Skin epidermis (tissue), 12 donors: Measurements from ENCODE around the gene DNAH9.

Experiments
- H3K27ac ChIP-seq, 21 experiments: fragments of 200-600 bp; sonication (generic) in 11 of 21; one replicate each; pipeline ENCODE4 v1.5.0; 2020; ENCODE audit warnings: mild to moderate bottlenecking in 3 of 21, inconsistent platforms in 2 of 21, moderate library complexity in 2 of 21
- H3K4me3 ChIP-seq, 7 experiments: fragments of 200-600 bp; sonication (generic) in 2 of 7; one replicate each; pipeline ENCODE4 v1.5.0; 2020; ENCODE audit warnings: inconsistent platforms in 2 of 7, mild to moderate bottlenecking in 2 of 7, moderate library complexity in 1 of 7

Gene DNAH9

DNA sequence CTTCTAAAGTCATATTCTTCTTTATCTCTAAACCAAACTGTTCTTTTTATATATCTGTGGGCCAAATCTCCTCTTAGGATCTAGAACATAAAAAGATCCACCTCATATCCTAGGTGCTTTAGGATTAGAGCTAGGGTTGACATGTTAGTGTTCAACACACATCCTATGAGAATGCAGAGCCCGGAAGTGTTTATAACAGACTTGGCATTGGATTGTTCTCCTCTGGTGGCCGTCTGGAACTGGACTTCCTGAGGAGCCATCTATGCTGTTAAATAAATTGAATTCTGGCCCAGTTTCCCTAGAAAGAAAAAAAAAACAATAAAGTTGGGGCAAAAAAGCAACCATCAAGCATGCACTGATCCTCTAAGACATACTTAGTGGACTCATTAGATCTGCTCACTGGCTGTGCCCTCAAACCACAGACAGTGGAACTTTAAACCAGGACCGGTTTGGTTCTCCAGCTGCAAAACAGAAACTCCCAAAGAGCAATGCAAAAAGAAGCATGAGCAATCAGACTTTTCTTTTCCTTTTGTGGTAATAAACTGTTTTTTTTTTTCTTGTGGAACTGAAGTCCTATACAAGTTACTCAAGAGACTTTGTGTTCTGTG is 216.5 kb downstream of the DNAH9 start:
- H3K27ac ChIP-seq = no peak overlapping the region
- no peak overlapping the region for H3K4me3 ChIP-seq

DNA sequence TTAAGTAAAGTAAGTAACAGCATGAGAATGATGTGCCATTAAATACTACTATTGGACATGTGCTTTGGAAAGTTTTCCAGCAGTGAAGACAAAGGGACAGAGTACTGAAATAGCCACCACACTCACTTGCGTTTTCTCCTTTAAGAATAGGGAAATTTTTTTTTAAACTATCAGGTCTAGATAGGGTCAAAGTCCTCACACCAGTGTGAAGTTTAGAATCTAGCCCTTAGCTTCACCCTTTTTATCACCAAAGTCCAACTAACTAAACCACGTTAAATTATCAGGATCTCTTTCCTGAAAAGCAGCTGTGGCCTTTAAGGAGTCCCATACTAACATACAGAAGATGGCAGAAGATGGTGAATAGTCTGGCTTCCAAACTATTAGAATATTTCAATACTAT is 218.1 kb downstream of the DNAH9 start:
- Histone ChIP-seq H3K27ac (no peak overlapping the region), H3K4me3 (no peak overlapping the region)

DNA sequence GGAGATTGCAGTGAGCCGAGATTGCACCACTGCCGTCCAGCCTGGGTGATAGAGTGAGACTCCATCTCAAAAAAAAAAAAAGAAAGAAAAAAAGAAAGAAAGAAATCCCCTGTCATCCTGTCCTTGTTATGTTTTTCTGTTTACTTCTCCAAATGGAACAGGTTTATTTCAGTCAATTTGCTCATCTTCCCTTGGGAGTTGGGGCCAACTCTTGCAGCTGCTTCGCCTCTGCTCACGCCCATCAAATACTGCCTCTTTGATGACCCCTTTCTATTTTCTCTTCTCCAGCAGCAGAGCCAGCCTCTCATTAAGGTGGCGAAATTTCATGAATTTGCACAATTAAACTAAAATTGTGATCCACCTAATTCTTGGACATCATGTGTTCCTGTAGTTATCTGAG is 225.6 kb downstream of the DNAH9 start:
- Histone ChIP-seq H3K4me3 (no peak overlapping the region), H3K27ac (no peak overlapping the region)

DNA sequence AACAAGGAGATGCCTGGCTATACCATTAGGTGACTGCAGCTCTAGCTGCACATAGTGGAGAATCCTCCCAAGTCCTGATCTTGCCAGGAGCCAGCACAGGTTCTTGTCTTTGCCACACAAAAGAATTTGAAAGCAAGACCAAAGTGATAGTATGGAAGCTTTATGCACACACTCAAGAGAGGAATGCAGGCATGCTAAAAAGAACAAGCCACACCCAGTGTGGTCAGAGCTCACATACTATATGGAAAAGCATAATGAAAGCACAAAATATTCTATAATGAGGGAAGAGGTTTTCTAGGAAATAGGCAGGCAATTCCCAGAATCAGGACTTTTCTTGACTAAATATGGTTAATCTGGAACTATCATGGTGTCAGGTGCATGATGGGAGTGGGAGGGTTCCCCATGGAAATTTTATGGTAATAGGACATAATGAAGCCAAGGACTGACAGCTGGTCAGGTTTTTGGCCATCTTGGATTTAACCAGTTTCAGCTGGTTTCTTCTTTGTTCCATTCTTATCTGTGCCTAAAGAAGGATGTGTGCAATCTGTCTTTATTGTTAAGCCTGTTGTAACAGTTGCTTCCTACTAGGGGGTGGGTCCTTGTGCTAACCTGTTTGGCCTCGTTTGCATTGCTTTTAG is 227.4 kb downstream of the DNAH9 start:
- no peak overlapping the region for H3K27ac ChIP-seq
- H3K4me3 ChIP-seq = no peak overlapping the region

DNA sequence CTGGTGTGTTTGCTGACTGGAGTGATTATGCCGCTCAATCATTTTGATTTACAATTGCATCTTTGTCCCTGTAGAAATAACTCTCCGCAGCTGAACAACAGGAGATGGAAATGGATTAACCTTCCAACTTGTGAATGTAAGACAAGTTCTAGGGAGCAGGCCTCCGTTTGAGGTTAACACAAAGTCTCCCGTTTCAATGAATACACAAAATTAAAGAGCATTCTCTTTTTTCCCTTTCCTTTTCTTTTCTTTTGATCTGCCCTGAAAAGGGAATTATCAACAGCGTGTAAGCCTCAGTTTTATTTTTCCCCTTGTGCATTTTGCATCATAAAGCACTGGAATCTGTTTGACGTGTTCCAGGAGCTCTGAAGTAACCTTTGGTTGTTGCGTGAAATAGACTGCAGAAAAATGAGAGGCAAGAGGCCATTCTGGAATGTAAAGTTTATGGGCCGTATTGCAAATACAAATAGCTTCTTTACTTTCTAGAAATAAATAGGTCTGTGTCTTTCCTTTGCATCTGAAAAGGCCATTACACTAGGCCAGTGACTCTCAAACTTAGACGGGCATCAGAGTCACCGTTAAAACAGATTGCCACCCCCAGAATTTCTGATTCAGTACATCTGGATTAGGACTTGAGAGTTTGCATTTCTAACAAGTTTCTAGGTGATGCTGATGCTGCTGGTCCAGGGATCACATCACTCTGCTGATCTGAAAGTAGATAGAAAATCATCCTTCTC is 234.3 kb downstream of the DNAH9 start:
- Histone ChIP-seq H3K4me3 (no peak overlapping the region), H3K27ac (no peak overlapping the region)

DNA sequence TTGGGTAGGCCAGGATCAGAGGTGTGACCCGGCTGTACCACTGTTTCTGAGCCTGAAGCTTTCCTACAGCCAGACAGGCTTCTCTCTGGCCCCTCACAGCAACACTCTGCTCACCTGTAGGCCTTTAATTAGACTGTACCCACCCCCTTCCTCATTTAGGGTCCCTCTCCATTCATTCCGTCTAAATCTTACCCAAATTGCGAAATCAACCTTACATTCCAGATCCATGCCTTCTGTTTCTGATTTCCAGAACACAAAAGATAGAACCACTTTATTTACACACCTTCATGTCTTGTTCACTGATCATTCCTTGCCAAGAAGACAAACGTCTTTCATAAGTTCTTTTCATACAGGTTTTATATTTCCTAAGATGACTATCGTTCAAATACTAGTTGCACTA is 238.2 kb downstream of the DNAH9 start:
- Histone ChIP-seq H3K27ac (no peak overlapping the region), H3K4me3 (no peak overlapping the region)

DNA sequence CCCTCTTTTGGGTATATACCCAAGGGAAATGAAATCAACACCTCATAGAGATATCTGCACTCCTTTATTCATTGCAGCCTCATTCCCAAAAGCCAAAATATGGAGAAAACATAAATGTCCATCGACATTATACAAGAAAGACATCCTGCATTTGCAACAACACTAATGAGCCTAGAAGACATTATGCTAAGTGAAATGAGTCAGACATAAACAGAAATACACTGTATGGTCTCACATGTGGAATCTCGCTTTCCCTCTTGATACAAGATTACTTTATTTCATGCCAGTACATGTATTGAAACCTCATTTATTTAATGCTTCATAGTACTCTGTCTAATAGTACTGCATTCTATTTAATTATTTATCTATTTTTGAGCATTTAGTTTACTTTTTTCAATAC is 241.8 kb downstream of the DNAH9 start:
- no peak overlapping the region for H3K4me3 ChIP-seq
- peak overlapping the region in 1 of 21 experiments; percentile 48 for H3K27ac ChIP-seq

DNA sequence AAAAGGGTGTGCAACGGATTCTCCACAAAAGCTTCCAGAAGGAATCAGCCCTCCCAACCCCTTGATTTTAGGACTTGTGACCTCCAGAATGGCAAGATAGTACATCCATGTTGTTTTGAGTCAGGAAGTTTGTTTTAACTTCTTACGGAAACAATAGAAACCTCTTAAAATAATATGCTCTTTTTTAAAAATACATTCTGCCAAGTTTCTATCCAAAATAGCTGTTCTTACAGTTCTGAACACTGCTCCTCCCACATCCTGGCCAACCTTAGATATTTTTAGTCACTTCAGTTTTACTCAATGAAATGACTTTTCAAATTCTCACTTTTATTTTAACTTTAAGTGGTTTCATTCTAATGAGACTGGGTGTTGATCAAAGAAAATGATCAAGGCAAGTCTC is 242.6 kb downstream of the DNAH9 start:
- H3K4me3 ChIP-seq = no peak overlapping the region
- peak overlapping the region in 4 of 21 experiments; percentile 8 to 48 (median 38) for H3K27ac ChIP-seq

DNA sequence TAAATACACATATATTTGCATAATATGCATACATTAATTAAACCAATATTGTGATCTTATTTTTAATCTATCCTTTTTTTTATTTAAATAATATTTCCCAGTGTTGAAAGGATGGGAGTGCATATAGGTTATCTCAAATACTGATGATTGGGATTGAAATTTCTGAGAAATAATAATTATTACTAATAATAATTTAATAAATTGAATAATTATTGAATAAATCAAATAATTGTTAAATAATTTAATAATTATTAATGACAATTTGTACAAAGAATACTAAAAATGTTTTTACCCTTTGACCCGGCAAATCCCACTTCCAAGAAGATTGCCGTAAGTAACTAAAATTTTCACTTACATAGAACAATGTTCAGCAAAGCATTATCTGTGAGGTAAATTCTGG is 250.1 kb downstream of the DNAH9 start:
- H3K4me3 ChIP-seq = no peak overlapping the region

DNA sequence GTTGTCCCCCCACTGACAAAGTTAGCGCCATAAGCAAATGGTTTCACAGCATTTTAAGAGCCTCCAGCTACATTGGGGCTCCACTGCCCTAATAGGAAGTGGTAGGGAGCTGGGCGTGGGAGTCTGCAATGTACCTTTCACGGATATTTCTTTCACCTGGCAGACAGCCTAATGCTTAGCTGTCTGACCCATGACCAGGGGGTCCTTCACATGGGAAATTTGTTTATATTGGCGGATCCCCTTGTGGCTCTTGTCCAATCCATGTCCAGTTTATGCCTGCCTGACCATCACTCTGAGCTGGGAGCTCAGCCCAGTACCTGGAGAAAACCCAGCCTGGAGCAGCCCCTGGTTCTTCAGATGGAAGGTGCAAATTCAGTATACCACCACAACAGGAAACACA is 254.0 kb downstream of the DNAH9 start:
- H3K4me3 ChIP-seq = no peak overlapping the region

More for the DNA sequence above, 250.1 kb downstream of the DNAH9 start:
- H3K27ac ChIP-seq = no peak overlapping the region

DNA sequence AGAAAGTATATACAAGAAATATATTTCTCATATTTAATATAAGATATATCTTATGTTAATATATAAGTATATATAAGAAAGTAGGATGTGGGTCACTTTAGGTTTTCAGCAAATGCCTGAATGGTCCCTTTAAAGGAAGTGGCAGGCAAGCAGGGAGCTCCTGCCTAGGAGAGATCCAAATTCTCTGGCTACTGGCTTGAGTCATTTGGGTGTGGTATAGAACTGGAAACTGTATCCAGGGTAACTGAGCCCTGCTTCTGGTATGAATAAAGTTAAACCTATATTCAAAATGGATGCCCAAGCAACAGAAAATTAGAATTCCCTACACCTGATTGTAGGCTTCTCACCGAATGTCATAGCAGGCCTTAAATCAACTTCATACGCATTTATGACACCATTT is 254.6 kb downstream of the DNAH9 start:
- H3K4me3 ChIP-seq = no peak overlapping the region
- peak overlapping the region in 18 of 21 experiments; percentile 3 to 78 (median 62) for H3K27ac ChIP-seq

More for the DNA sequence above, 254.0 kb downstream of the DNAH9 start:
- no peak overlapping the region for H3K27ac ChIP-seq

DNA sequence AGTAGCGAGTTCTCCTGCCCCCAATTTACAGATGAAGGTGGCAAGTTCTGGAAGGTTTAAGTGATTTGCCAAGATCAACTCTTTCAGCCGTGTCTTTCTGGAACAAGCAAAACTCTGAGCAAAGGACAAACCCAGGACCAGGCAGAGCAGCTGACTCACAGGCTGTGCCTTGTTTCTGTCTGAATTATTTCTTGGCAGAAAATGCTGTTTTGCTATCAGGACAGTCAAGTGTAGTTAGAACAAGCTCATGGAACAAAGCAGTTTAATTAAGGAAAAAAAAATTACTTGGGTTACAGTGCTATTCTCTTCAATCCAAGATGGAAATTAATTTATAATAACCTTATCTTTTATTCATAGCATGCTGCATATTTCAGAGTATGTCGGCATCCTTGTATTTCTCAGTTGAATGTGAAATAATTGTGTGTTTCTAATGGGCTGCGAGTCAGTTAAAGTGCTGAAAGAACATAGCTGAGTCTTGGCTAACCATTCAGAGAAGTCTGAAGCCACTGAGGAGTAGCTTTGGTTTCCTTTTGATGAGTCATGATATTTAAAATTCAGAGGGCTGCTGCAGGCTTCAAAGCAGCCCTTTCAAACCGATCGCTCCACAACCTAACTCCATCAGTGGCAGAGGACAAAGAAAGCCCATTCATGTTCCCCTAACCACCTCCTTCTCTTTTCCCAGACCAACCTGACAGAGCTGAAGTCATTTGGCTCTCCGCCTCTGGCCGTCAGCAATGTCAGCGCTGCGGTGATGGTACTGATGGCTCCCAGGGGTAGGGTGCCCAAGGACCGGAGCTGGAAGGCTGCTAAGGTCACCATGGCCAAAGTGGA is 255.3 kb downstream of the DNAH9 start:
- Histone ChIP-seq H3K4me3 (no peak overlapping the region), H3K27ac (peak overlapping the region in 18 of 21 experiments; percentile 3 to 78 (median 62))

DNA sequence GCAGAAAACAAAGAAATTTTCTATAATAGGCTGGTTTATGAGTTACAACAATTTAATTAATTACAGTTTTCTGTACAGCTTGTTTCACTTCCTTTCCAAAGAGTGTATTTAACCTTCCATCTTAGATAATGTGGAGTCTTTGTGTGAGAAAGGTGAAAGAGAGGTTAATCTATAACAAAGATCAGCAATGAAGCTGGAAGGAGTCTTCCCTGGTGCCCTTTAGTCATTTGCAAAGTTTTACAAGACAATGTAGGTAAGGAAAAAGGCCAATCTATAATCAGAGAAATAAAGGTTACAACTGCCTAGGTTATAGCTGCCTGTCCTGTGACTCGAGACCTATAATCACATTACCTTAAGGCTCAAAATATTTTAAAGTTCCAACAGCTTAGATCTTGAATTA is 257.0 kb downstream of the DNAH9 start:
- no peak overlapping the region for H3K4me3 ChIP-seq
- H3K27ac ChIP-seq = no peak overlapping the region

DNA sequence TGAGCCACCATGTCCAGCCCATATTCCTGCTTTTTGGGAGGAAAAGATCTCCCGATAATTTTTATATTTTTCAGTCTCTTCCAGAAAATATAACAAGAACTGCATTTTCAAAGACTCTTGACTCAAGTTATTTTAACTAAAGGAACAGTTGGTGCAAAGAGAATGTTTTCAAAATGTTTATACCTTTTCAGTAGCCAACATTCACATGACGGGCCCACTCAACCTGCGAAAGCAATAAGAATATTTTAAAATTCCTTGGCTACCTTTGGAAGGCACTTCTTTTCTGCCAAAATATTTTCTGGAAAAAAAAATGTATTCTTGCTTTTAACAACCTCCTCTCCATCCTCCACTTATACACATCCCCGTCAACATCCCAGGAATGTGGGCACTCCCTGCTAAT is 258.7 kb downstream of the DNAH9 start:
- Histone ChIP-seq H3K27ac (no peak overlapping the region), H3K4me3 (no peak overlapping the region)

DNA sequence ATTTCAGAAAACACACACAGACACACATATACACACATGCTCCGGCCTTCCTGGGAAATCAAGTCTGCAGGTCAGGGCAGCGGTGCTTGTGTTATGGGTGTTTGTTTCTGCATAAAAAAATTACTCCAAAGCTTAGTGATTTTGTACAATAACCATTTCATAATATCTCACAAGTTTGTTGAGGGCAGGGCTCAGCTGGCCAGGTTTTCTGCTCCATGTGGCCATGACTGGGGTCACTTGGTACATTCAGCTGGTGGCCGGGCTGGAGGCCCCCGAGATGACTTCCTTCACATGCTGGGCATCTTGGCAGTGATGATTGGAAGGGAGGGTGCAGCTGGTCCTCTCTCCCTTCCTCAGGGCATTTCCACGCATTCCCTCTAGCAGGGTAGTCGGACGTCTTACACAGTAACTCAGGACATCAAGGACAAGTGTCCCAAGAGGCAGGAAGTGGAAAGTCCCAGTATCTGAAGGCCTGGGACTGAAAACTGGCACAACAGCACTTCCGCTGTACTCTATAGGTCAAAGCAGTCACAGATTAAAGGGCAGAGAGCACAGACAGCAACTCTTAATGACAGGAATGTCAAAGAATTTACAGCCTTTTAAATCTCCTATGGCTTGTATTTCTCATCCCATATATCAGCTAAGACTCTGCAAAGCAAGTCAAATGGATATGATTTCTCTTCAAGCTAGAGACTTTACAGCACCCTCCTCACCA is 271.6 kb downstream of the DNAH9 start:
- Histone ChIP-seq H3K27ac (no peak overlapping the region), H3K4me3 (no peak overlapping the region)

DNA sequence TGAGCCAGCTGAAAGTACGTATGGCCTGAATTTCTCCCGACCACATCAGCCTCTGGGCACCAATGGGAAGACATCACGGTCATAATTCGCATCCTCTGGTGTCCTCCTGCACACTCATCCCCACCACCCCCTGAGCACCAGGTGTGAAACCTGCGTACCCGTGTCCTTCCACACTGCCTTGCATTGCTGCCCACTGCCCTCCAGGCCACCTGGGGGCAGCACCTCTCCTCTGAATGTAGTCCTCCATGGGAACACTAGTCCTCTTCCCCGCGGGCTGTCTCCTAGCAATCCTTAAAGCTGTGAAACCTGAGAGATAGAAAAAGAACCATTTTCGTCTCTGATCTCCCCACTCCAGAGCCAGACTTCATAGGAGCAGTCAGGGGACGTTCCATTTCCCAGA is 273.5 kb downstream of the DNAH9 start:
- Histone ChIP-seq H3K27ac (no peak overlapping the region), H3K4me3 (no peak overlapping the region)

DNA sequence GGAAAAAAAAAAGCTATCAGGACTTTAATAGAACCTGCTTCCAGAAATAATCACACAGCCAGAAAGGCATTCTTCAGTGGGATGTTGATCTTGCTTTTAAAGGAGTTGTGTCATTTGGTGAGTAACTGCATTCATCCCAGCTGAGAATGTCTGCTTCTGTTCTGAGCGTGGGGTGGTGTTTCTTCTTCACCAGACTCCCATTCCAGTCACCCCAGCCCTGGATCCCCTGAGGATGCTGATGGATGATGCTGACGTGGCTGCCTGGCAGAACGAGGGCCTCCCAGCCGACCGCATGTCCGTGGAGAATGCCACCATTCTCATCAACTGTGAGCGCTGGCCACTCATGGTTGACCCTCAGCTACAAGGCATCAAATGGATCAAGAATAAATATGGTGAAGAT is 276.5 kb downstream of the DNAH9 start:
- Histone ChIP-seq H3K27ac (no peak overlapping the region), H3K4me3 (no peak overlapping the region)

DNA sequence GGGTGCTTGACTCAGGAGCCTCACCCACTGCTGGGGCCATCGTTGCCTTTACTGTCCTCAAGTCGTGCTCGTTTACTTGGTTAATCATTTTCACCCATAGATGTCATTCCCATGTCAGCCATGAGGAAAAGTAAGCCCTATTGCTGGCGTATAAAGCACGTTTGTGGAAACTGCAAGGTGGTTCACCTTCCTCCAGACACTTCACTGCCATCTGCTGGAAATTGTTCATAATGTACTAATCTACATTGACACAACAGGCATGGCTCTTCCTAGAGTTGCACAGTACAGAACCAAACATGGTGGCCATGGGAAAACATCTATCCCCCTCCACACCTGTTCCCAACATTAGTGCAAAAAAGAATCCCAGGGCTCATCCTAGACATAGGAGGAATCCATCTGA is 282.4 kb downstream of the DNAH9 start:
- no peak overlapping the region for H3K4me3 ChIP-seq
- no peak overlapping the region for H3K27ac ChIP-seq

DNA sequence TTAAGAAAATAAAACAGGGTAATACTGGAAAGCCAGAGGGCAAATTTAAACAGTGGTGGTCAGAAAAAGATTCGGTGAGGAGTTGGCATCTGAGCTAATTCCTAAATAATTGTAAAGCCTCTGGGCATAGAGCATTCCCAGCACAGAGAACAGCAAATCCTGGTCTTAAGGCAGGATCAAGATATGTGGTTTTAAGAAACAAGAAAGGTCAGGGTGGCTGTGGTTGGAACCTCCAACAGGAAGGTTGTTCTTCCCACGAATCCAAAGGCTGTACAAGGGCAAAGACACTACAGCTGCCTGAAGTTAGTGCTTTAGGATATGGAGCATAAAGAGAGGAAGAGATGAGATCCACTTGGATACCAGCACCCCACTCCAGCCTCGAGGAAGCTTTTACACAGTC is 284.4 kb downstream of the DNAH9 start:
- no peak overlapping the region for H3K4me3 ChIP-seq

DNA sequence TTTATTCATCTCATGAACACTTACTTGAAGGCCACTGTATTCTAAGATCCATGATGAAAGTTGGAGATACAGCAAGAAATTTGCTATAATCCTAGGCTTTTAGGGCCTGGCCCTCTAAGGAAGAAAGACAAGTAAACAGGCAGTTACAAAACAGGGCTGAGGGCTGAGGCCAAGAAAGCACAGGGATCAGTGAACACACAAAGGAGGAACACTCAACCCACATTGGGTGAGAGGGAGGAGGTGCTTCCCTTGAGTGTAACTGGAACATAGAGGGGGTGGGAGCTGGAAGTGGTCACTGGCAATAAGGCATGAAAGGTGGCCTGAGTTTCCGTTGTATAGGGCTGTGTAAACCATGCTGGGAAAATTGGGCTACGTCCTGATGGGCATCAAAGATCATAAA is 286.8 kb downstream of the DNAH9 start:
- Histone ChIP-seq H3K27ac (no peak overlapping the region), H3K4me3 (no peak overlapping the region)

More for the DNA sequence above, 284.4 kb downstream of the DNAH9 start:
- no peak overlapping the region for H3K27ac ChIP-seq
